OCI-LY1 (cell line): Measurements from ENCODE around the gene OLAH.

Experiments used
- CTCF ChIP-seq: fragments of 200-600 bp; sonication (generic), shearing (Covaris generic); IDR thresholded peaks from 2 replicates; pipeline ENCODE4 v1.5.1; 2017; ENCODE audit warnings: mild to moderate bottlenecking, antibody characterized with exemption, low read length, moderate library complexity, mixed read lengths
- EZH2 ChIP-seq: fragments of 200-600 bp; sonication (generic), shearing (Covaris generic); IDR thresholded peaks from 2 replicates; pipeline ENCODE4 v1.8.0; 2017; ENCODE audit warnings: borderline replicate concordance, mixed run types, mild to moderate bottlenecking, antibody characterized with exemption, low read length, moderate library complexity, mixed read lengths

- TF ChIP-seq CTCF (no peak), EZH2 (no peak)
Measured at GRCh38 chr10:15075421-15075820, 31.7 kb downstream of the OLAH start.
